GM12873 (cell line): ENCODE measurements around the gene DLX4.

Experiments used
- TF ChIP-seq, protein P1 (sequence below): IDR thresholded peaks from 2 replicates; pipeline ENCODE4 v1.5.1; 2012; ENCODE audit warnings: low read depth, mild to moderate bottlenecking, moderate library complexity, low read length, control low read depth; ENCODE audit not compliant: insufficient read depth; ENCODE audit errors: missing control alignments

The DLX4 gene

DNA sequence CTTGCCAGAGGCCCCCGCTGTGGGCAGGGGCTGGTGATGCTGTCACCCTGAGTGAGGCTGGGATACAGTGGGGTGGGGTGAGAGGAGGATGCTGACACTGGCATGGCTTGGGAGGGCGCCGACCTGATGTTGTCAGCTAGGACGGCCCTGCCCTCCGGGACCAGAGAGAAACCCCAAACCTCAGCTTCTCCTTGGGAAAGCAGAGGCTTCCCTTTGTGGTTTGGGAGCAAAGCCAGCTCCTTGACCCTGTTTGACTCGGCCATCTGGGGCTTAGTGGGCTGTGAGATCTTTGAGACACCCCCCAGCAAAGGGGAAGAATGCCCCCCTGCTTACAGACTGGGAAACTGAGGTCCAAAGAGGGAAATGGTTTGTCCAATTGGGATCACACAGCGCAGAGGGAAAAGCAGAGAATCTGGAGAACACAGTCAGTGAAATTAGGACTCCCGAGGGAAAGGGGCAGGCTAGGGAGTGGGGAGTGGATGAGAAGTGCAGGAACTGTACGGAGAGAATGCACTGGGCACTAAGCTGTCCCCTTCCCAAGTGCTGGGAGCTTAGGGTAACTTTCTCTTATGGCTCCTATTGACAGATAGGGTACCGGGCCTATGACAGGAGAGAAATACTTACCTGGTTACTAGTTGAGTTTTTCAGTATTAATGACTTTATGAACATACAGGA, 40.7 kb upstream of the DLX4 start:
- TF ChIP-seq, protein P1, sequence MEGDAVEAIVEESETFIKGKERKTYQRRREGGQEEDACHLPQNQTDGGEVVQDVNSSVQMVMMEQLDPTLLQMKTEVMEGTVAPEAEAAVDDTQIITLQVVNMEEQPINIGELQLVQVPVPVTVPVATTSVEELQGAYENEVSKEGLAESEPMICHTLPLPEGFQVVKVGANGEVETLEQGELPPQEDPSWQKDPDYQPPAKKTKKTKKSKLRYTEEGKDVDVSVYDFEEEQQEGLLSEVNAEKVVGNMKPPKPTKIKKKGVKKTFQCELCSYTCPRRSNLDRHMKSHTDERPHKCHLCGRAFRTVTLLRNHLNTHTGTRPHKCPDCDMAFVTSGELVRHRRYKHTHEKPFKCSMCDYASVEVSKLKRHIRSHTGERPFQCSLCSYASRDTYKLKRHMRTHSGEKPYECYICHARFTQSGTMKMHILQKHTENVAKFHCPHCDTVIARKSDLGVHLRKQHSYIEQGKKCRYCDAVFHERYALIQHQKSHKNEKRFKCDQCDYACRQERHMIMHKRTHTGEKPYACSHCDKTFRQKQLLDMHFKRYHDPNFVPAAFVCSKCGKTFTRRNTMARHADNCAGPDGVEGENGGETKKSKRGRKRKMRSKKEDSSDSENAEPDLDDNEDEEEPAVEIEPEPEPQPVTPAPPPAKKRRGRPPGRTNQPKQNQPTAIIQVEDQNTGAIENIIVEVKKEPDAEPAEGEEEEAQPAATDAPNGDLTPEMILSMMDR = no peak

DNA sequence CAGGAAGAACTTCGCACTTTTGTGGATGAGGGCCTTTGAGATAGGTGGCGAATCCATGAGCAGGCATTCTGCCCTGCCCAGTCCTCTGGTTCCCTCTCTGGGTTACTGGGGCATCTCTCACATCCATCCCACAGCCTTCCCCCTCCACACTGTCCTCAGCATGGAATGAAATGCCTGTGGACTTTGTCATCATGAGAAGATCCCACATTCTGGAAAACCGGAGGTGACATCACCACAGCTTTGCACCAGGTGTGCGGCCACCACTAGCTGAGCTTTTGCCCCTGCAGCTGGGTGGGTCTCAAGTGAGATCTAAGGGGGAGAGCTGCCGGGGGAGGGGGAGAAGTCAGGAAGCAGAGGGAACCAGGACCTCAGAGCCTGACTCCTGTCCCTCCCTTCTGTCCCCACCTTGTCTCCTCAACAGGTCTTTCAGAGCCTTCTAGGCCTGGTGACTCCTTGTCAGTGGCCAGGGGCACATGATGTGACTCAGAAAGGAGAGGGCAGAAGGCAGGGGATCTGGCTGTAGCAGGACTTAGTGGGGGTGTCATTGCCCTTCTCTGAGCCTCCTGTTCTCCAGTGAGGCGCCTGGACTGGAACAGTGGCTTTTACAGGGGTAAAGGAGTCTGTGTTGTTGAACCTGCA, 40.0 kb upstream of the DLX4 start:
- TF ChIP-seq, protein P1 = no peak

DNA sequence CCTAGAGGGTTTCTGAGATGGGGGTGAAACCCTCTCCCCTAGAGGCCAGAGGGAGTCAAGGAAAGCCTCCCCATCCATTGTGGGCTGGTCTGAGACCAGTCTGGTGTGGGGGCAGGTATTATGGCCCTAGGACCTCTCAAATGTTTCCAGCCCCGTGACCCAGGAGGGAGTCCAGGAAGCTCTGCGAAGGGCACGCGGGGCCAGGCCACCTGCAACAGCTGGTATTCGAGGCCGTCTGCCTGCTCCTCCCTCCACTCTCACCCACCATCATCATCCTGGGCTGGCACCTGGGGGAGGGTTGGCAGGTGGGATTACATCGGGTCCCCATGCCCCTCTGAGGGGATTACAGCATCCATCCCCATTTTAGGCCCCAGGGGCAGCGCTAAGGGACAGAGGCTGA, 38.1 kb upstream of the DLX4 start:
- TF ChIP-seq, protein P1 = no peak

DNA sequence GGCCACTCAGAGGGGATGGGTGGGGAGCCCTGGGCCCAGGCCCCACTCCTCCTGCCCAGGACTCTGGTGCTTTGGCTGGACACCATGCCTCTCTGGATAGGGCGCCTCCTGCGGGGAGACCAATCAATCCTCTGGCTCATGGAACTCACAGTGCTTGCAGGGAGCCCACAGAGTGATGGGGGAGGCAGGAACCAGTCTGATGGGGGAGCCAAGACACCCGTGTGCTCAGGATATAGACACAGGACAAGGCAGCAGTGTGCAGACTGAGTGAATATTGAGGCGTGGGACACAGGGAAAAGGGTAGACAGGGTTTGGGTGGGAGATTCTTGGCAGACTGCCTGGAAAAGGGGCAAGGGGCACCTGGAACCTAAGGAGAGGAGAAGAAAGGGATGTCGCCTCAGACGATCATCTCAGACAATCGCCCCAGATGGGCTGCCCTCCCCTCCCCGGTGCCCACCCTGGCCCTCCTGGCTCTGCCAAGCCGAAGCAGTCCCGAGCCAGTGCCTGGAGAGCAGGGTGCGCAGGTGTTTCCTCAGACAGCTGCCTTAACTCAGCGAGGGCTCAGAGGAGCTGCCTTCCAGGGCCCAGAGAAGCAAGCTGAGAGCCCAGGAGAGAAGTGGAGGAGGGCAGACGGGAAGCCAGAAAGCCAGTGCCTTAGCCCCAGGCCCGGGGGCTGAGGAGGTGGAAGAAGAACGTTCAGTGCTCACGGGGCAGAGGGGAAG, 37.4 kb upstream of the DLX4 start:
- TF ChIP-seq, protein P1 = no peak

DNA sequence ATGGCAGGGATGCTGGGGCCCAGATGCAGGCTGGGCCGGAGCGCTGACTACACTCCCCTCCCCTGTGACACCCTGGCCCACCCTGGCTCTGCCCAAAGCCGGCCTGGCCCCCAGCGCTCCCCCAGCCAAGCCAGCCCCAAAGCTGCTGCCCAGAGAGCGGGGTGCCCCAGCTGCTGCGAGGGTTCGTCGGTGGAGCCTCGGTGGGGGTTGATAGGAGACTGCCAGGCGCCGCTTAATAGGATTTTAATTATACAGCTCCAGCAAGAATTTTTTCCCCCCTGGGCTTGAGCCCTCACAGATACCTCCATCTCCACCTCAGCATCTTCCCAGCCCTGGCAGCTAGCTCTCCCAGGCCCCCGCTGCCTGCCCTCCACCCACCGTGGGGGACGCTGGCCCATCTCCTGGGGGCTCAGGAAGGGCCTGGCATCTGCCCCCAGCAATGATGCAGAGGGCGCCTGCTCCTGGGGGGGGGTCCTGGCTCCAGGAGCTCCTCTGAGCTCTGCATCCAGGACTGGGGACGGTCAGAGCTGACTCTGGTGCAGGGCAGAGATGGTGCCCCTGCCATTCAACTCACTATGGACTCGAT, 36.8 kb upstream of the DLX4 start:
- TF ChIP-seq, protein P1 = no peak

DNA sequence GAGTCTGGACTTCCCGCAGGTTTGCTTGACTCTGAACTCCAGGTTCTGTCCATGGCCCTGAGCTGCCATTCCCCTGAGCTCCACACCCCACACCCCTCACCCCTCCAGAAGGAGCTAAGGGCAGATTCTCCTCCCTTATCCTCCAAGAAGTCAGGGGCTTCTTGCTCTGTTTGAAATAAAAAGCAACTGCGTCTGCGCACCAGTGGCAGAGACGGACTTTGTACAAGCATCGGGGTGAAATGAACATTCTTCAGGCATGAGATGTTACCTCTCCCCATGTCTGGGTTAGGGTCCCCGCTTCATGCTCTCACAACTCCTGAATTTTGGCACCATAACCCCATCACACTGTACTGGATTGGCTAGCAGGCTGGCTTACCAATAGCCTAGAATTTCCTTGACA, 36.1 kb upstream of the DLX4 start:
- TF ChIP-seq, protein P1 = no peak
